ENCODE measurements around the gene LGALSL.

LGALSL gene

DNA sequence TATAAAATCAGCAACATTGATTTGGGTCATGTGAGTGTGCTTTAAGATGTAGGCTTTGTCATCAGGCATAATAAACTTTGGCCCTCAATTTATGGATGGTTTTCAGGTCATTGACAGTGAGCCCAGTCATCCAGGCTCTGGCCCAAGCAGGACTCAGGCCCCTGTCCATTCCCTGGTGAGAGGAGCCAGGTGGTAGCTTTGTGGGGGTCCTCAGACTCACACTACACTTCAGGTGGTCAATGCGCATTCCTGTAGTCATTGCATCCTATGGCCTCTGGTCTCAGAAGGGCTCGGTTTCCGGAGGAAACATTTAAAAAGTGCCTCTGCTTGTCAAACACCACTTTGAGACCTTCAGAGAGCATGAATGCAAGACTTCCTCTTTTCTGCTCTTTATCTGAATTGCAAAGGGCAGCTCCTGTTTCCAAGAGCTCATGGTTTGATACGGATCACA, 20.2 kb downstream of the LGALSL start:
- no peak for DNase-seq

DNA sequence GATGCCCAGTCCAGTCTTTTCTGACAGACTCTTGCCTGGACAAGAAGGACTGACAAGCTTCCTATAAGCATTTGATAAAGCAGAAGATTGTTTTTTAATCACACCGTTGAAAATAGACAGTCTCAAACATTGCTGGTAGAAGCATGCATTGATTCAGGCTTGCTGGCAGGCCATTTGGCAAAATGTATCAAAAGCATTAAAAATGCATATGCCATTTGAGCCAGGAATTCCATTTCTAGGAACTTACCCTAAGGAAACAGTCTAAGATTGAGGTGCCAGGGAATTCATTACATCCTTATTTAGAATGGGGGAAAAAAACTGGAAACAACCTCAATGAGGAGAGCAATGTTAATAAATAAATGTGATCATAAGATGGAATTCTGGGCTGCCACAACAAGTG, 20.7 kb downstream of the LGALSL start:
- DNase-seq: no peak

DNA sequence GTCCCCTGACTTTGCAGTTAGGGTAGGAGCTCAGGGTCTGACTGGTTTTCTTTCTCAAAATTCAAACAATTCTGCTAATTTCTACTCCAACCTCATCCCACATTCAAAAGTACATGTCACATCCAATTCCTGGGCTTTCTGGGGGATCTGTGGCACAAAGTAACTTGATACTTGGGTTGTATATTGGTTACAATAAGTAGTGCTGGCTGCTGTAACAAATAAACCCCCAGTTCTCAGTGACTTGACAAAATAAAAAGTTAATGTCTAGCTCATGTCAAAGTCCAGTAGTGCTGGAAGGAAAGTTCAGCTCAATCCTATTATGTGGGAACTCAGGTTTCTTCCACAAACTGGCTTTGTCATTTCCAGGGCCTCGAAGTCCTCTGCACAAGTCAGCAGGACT, 23.1 kb downstream of the LGALSL start:
- DNase-seq: no peak

DNA sequence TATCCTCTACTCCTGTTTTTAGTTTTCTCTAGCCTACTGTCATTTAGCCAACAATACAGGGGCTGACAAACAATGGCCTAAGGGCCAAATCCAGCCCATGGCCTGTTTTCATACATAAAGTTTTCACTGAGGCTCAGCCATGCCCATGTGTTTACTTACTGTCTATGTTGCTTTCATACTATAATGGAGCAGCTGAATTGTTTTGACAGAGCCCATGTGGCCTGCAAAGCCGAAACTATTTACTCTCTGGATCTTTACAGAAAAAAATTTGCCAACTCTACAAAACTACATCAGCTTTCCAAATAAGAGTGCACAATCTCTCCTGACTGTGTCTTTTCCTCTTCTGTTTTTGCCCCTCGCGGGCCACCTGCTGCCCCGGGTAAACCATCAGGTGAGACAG, 24.0 kb downstream of the LGALSL start:
- no peak for DNase-seq

DNA sequence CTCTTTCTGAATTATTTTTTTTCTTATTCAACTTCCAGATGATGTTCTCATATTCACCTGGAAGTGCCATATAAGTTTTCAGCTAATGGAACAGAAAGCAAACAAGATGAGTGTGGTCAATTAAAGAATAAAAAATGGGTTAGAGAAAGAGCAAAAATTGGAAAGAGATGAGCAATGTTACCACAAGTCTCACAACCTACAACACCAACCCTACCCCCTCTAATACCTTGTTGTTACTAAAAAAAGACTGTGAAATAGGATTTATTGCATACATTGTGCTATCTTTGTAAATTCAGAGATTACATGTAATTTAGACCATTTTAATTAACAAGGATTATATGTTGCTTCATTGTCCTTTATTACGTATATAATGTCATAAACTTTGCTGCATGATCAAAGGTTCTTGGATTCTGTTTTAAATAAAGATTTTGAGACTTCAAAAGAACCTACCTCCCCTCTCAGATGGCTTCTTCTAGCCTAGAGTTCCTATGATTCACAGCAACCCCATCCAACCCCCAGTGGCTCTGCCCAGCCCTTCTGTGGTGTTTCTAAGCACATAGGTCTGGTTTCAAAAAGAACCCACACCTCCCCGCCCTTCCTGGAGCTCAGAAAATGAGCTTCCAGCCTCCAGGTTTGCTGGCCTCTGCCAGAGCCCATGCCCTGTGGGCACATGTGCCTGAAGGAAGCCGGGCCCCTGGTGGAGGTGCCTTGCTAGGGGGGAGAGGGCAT, 24.7 kb downstream of the LGALSL start:
- no peak for DNase-seq

DNA sequence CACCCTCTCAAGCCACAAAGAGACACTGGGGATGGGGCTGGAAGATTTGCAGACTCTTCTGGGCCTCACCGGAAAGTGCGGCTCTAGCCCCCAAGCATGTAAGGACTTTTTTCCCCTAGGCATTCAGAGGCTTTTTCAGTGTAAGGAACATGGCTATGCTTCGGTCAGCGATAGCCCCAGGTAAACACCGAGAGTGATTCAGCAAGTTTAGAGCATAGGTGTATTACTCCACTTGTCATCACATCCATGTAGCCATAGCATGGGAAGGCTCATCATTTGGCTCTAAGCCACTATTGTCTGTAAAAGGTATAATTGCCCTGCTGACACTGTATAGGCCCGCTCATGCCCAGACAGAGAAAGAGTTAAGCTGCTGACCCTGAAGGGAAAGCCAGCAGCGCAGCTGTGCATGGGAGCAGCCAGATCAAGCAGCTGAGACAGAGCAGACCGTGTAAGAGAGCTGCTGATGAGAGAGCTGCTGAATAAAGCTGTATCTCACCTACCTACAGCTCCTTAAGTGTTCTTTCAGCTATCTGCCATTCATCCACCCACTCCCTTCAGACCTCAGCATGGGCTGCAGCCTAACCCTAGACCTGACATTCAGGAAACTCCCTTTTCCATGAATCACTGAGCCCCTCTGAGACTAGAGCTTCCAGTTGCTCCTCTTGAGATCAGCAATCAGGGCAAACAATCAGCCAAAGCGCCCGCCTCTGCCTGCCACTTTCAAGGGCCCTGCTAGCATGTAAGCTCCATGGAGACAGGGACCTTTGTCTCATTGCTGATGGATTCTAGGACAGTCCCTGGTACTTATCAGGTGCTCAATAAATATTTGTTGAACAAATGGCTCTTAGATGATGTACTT, 25.5 kb downstream of the LGALSL start:
- no peak for DNase-seq

DNA sequence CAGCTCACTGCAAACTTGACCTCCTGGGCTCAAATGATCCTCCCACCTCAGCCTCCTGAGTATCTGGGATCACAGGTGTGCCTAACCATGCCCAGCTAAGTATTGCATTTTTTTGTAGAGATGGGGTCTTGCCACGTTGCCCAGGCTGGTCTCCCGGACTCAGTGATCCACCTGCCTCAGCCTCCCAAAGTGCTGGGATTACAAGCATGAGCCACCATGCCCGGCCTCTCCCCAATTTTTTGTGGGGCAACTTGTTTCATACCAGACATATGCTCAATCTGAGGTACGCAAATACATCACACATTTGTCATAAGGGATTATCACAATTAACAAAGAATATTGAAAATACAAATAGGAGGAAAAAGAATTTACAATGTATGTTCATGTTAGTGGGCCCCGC, 27.7 kb downstream of the LGALSL start:
- DNase-seq: no peak

DNA sequence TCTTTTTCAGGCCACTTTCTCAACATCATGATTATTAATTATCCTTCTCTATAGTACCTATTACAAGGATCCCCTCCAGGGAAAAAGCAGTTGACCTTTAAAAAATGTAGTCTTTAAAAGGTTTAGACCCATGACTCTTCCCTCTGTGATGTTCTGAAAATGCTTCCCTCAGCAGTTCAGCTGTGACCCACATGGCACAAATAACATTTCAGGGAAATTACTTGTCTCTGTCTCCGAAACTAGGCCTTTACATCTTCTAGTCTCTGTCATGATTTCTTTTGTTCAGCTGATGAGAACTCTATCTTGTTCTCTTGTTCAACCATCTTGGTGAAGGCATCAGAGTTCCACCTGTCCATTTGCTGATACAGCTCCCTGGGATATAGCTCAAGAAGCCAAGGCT, 28.3 kb downstream of the LGALSL start:
- no peak for DNase-seq

DNA sequence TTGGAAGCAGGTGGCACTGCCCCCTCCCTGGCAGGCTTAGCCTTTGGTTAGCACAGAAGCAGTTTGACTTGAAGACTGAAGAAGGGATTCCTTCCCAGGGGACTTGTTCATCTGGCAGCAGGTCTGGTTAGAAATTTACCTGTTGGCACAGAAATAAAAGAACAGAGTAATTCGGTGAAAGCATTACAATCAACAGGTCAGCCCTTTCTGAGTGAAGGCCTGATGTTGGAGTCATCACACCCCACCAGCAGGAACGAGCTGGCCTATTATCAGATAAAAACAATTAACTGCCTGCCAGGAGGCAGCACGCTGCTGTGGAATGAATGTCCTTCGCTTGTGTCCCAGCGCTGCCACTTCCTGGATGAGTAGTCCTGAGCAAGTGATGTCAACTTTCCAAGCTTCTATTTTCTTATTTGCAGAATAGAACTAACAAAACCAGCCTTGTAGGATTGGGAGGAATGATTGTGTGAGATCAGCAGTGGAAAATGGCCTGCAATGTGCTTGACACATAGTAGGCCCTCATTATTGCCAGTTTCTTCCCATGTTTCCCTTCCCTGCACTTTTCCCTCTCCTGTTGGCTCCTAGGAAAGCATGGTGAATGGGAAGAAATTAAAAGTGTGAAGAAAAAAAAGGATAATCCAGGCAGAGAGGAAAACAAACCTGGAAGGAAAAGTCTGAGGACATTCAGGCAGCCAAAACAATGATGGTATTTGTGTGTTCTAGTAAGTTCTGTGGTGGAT, 29.0 kb downstream of the LGALSL start:
- DNase-seq: no peak

DNA sequence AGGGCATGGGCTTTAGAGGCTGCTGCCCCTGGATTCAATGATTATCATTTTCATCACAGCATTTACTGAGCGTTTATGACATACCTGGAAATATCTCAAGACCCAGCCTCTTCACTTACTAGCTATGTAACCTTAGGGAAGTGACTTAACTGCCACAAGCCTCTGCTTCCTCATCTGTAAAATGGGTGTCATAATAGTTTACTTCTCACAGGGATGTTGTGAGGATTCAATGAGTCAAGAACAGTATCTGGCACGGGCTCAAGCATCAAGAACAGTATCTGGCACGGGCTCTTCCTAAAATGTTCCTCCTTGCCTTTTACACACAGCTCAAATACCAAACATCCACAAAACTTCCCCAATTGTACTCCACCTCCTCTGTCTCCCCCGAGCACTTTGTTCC, 31.4 kb downstream of the LGALSL start:
- no peak for DNase-seq

DNA sequence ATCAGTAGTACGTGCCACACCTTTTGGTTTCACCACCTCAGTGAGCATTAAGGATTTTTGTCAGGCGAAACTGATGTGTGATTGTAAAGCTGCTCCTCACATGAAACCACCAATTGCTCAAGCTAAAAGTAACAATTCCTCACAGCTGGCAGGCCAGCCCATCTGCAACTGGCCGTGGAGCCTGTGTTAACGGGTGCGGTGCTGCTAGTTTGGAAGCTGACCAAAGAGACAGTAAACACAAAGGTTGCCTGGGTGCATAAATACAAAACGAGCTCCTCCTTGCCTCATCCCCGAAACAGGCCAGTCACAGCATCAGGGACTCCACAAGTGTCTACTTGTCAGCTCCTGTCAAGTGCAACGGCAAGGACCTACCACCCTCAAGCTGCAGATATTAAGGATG, 32.0 kb downstream of the LGALSL start:
- DNase-seq: no peak

DNA sequence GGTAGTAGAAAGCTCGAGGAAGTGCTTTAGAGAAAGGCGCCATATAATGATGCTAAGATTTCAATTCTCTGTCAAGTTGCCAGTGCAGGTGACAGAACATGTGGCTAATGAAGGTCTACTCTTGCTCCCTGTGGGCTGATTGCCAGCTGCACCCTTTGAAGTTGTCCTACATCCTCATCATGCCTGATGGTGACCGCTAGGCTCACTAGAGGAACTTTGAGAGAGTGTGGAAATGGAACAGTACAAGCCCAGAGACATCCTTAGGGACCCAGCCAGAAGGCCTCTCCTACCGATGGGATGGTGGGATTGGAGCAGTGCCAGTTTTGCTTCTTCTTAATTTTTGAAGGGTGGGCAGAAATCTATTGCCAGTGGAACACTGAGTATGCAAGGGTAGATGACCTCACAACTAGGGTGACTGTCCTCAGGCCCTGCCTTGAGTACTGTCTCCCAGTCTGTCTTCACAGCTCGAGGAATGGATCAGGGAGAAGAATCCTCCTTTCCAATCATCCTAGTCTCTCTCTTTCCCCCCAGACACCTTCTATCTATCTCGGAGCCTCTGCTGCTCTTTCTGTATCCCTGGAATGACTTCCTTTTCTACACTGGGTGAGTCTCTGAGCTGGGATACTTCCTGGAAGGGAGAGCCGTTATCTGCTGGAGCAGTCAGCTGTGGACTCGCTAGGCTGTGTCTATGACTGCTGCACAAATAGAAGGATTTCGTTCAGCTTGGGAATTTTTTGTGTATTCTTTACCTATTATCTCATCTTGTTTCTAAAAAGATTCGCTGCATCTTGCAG, 33.5 kb downstream of the LGALSL start:
- DNase-seq: no peak

DNA sequence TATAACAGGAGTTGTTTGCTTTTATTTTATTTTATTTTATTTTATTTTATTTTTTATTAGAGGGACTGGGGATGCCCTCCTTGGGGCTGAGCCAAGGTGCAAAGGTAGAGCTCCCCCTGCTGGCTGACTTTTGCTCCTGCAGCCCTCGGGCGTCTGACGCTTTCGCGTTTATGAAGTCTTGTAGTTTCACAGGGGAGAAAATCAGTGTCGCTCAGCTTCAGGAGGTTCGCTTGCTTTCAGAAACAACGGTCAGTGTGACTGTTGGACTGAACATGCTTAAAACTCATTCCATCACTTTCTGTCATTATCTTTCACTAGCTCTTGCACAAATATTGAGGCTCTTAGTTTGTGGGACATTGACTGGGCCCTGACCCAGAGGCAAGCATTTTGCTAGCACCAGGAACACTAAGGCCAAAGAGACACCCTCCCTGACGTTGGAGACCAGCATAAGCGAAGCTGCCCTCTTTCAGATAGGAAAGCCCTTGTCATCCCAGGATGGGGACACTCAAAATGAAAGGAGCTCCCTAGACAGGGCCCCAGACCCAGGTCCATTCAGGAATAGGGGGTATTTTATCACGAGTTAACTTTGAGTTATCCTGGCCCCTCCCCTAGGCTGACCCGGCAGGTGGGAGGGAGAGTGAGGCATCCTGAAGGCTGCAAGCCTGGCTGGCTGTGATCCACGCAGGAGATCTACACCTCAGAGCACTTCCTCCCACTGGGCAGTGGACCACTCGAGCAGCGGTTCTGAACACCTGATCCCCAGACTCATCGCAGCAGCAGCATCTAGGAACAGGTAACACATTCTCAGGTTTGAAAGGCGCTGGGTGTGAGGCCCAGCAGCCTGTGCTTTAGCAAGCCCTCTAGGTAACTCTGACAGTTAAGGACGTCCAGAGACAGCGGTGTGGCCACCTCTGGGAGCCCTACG, 34.4 kb downstream of the LGALSL start:
- peak; percentile 83 for DNase-seq

DNA sequence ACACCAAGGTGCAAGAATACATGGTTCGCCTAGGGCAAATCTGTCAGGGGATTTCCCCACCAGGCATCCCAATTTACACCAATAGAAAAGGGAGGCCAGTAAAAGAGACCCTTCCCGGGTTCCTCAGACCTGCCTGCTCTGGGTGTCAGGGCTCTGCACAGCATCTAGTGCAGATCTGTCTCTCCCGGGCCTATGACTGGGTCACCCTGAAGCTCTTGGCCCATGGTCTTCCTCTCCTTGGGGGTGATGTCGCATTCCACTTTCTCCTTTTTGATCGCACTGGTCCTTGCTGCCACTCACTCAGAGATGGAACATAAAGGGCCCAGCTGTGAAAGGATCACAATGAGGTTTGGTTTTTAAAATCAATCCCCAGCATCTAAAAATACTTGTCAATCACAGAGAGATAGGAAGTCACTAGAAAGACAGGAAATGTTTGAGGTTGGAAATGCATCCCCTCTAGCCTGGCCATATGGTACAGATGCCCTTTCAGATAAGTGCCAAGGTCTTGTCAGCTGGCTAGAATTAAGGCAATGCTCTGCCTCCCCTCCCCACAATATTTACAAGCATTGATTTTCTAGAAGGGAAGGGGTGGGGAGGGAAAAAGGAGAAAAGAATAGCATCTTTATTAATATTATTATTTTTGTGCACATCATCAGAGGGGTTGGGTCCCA, 35.3 kb downstream of the LGALSL start:
- DNase-seq: no peak

DNA sequence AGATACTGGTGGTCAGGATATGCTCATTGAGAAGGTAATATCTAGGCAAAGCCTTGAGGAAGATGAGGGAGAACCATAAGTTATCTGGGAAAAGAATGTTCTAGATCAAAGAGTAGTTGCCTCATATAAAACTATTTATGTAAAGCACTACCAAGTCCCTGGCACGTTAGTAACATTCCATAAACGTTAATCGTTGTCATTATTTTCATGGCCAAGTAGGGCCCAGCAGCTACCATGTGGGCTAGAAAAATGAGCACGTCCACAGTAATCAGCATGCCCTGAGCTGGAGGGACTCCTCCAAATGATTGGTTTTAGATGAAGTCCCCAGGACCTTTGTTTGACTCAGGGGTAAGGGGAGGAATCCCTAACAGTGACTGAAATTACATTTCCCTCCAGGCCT, 37.5 kb downstream of the LGALSL start:
- DNase-seq: no peak

DNA sequence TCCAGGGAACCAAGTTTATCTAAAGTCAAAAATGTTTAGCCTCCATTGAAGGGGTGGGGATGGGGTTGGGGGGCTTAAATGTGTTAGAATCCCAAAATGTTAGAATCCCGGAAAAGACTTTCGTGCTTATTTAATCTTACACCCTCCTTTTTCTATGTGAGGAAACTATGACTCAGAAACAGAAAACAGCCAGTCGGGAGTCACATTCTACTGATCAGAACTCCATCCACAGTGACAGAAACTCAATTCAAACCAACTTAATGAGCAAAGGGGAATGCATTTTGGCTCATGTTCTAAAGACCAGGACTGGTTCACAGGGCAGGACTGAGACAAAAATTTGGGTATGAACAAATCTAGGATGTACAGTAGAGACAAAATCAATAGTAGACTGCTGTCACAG, 38.3 kb downstream of the LGALSL start:
- DNase-seq: no peak

DNA sequence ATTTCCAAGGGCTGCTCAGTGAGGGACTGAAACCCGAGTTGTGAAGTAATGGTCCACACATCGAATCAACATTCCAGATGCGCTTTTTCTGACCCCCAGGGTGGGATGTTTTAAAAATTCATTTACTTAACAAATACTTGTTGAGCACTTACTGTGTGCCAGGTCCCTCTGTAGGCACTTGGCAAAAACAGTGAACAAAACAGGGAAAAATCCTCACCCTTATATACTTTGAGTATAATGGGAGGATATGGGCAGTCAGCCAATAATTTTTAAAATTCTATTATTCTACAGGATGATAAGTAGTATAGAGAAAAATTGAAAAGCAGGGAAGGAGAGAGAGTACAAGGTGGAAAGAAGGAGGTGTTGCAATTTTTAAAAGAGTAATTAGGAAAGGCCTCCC, 38.9 kb downstream of the LGALSL start:
- DNase-seq: no peak

DNA sequence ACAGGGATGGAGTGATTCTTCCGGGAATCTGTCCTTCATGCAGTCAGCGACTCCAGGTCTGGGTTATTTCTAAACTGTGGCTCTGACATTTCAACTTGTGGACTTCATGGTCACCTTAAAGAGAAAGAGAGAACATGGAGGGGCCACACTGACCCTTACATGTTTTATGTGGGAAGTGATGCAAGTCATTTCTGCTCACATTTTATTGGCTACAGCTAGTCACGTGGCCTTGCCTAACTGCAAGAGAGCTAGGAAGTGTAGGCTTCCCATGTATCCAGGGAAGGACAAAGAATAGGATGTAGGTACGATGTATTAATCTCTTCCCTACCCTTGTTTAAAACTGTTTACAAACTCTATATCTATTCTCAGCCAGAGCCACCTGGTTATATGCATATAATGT, 39.8 kb downstream of the LGALSL start:
- no peak for DNase-seq

DNA sequence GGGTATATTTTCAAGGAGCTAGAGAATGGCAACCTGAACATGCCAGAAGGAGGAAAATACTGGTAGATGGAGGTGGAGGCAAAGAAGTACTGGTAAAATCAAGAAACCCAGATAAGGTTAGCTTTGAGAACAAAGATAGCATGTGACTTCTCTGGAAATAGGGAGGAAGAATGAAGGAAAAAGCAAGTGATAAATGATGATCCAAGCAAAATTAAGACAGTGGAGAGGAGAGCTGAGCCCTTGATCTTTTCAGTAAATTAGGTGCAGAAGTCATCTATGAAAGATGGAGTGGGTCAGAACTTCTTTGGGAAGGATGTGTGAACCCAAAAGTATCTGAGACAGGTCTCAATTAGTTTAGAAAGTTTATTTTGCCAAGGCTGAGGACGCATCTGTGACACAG, 44.5 kb downstream of the LGALSL start:
- DNase-seq: no peak

DNA sequence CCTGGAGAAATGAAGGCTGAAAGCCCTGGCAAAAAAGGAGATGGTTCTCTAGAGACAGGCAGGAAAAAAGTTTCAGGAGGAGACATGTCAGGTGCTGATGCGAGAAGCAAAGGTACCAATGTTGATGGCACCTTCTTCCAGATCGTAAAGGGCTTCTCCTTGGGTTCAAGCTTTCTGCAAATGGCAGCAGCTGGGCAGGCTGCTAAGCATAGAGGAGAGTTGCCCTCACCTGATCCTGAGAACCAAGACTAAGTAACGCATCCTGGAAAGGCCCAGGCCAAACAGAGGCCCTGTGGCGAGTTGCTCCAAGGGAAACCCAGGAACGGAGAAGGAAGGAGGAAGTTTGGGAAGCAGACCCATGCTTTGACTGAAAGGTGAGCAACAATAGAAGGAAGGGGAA, 46.6 kb downstream of the LGALSL start:
- no peak for DNase-seq

DNA sequence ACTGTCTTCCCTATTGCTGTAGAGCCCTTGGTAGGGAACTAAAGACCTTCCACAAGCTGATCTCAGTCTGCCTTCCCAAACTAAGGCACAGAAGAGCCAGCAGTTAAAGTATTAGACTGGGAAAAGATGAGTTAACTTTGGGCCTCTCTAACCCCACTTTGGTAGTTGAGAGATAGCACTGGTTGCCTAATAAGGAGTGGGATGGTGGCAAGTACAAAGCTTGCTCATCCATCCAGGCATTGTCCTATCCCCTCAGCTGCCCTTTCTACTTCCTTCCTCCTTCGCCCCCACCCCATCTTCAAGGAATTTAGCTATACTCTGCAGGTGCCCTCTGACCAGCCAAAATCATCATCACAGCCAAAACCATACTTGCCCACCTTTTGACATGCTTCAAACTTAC, 48.0 kb downstream of the LGALSL start:
- no peak for DNase-seq

All from CD4-positive, alpha-beta T cell treated with Interleukin-6 for 4 hours (primary cell).